ENCODE measurements around the gene RAB12. TPM values are rescaled to one million over a fixed set of nuclear protein-coding genes. Genes with fewer than 3 reads are reported as not detected.

RAB12 gene
- total and polyA plus RNA-seq, 2 of the 8 experiments (the other 6 are each of a cell fraction or from before 2014, with no cell fraction given) = 19.7 to 45.9 TPM

DNA sequence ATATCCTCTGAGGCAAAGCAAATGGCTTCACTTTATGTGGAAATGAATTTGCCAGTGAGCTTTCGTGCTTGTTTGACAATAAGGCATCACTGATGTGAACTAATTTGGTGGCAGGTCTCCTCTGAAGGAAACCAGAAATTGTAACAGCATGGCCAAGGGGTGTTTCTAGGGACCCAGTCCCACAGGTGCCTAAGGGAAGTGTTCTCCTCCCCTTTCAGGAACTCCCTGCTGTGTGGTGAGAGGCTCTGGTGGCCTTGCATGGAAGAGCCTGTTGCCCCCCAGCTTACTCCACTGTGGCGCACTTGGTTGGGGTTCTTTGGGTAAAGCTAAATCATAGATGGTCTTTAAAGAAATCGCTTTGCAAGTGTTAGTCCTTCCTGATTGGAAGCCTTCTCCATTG lies 20.4 kb downstream of the RAB12 start:
- Histone ChIP-seq H2BK20ac (ENCODE audit: low read length) (no peak overlapping the region), H3K79me1 (ENCODE audit: low read depth, low read length) (peaks cover 12% of the 10 kb centered on the region; the same call in 1 of the 2 replicates), H3K79me2 (ENCODE audit: control insufficient read depth in 1 of 2, insufficient read depth in 2 of 2, low read length in 2 of 2) (peaks cover 3 to 99% of the 10 kb centered on the region in 2 experiments), H4K20me1 (replicated peaks in 1 of 2; ENCODE audit: control insufficient read depth in 1 of 2, insufficient read depth in 2 of 2, low read length in 2 of 2) (peaks cover 1 to 6% of the 10 kb centered on the region in 2 experiments), H2AK5ac (ENCODE audit: low read depth, low read length) (no peak overlapping the region), H3K4me2 (ENCODE audit: insufficient read depth in 1 of 2, low read depth in 2 of 2, low read length in 2 of 2) (peak overlapping the region in 1 of 2 experiments; percentile 30; a peak in 2 of 4 replicates), H3K23me2 (ENCODE audit: low read depth, low read length) (no peaks in the 10 kb centered on the region), H2BK120ac (replicated peaks; ENCODE audit: low read depth, low read length) (peak overlapping the region; percentile 68), H3K23ac (ENCODE audit: insufficient read length) (no peak overlapping the region), H2BK12ac (ENCODE audit: low read depth, low read length) (peak overlapping the region; percentile 41), H3K14ac (ENCODE audit: insufficient read length) (no peak overlapping the region), H2AFZ (ENCODE audit: low read length) (no peak overlapping the region), H3K4me1 (replicated peaks in 1 of 4; ENCODE audit: control insufficient read depth in 3 of 4, insufficient read depth in 4 of 4, low read length in 3 of 4) (peaks cover 10 to 36% (median 21%) of the 10 kb centered on the region in 4 experiments), H3K27me3 (replicated peaks in 1 of 4; ENCODE audit: control insufficient read depth in 3 of 4, extremely low read depth in 1 of 4, insufficient read depth in 3 of 4, low read length in 3 of 4) (no peaks in the 10 kb centered on the region), H3K9ac (replicated peaks in 1 of 4; ENCODE audit: extremely low read depth in 1 of 4, low read depth in 3 of 4, low read length in 3 of 4) (no peak overlapping the region), H4K5ac (ENCODE audit: insufficient read length, low read depth, low read length) (peak overlapping the region; percentile 15), H3K36me3 (ENCODE audit: control insufficient read depth in 2 of 4, insufficient read depth in 4 of 4, low read length in 3 of 4) (peaks cover 7 to 66% (median 27%) of the 10 kb centered on the region in 4 experiments), H4K8ac (ENCODE audit: extremely low read depth, insufficient read depth, low read length) (no peak overlapping the region), H3K27ac (ENCODE audit: low read depth, low read length) (no peak overlapping the region), H3K4me3 (ENCODE audit: extremely low read depth in 1 of 4, insufficient read depth in 2 of 4, low read depth in 3 of 4, low read length in 4 of 4) (0 out of 8 replicates have a peak overlapping the region, but pooled peaks of 3 of the 4 experiments have one; percentile 4 to 20 (median 8)), H4K91ac (replicated peaks; ENCODE audit: insufficient read length, low read length) (no peak overlapping the region), H3K56ac (replicated peaks; ENCODE audit: insufficient read length, low read depth, low read length) (no peak overlapping the region), H3K18ac (ENCODE audit: extremely low read depth, low read length) (no peak overlapping the region), H3K4ac (replicated peaks; ENCODE audit: insufficient read length, low read depth, low read length) (peak overlapping the region; percentile 13), H2BK15ac (ENCODE audit: low read length) (no peak overlapping the region), H2BK5ac (ENCODE audit: low read depth, low read length) (peak overlapping the region; percentile 42; the same call in 1 of the 2 replicates), H3K9me3 (ENCODE audit: insufficient read depth in 2 of 2, low read depth in 1 of 2, low read length in 1 of 2) (no peaks in the 10 kb centered on the region)
- DNase-seq (ENCODE audit: low read depth in 1 of 2, low spot score in 2 of 2) (no peak), FAIRE-seq (no peak)
- ChIA-PET POLR2A (ENCODE audit: partially characterized antibody) (interaction anchor here (1.3 to 2.0 kb wide), 3 partner anchors 10 to 15 kb away, joined by 5 to 8 read pairs (median 6); no protein-coding TSS in a partner anchor), CTCF (ENCODE audit: partially characterized antibody) (interaction anchor here (0.9 to 1.0 kb wide), 3 partner anchors 11 to 19 kb away, joined by 3 read pairs; no protein-coding TSS in a partner anchor)
- 85% methylated on average over 3 of the region's 3 CpGs; no CpG with 5 or more reads in 1 of the 2 experiments for WGBS, 2 experiments (ENCODE audit: extremely low coverage in 1 of 2, insufficient coverage in 1 of 2, insufficient read length in 1 of 2, insufficient replicate concordance in 2 of 2, low coverage in 1 of 2, low lambda C conversion rate in 2 of 2, missing lambda C conversion rate in 1 of 2)
- TF ChIP-seq FOSL1 (IDR thresholded peaks at IDR 0.05; ENCODE audit: insufficient read depth, low read depth, low read length) = no peak
- no peak for TF ChIP-seq SP4 (IDR thresholded peaks at IDR 0.05; ENCODE audit: low read length)
- no peak for TF ChIP-seq CBX5 (IDR thresholded peaks at IDR 0.05; ENCODE audit: low read depth, low read length)
- TF ChIP-seq POLR2A (IDR thresholded peaks at IDR 0.05; ENCODE audit: control extremely low read depth in 1 of 2, low read depth in 2 of 2, low read length in 2 of 2) = no peak
- TF ChIP-seq TBP (IDR thresholded peaks at IDR 0.05; ENCODE audit: low read depth, low read length) = no peak
- TF ChIP-seq ASH2L (IDR thresholded peaks at IDR 0.05; ENCODE audit: low read length) = no peak
- no peak for TF ChIP-seq TEAD4 (IDR thresholded peaks at IDR 0.05; ENCODE audit: low read depth, low read length)
- TF ChIP-seq TAF7 (optimal IDR thresholded peaks at IDR 0.05; ENCODE audit: borderline replicate concordance, low read depth, low read length) = no peak
- TF ChIP-seq JUN (IDR thresholded peaks at IDR 0.05; ENCODE audit: low read depth, low read length) = no peak
